Lower leg skin (tissue), 3 donors: ENCODE results near the gene TRNT1.

Experiments used
- CTCF ChIP-seq, 3 donors: fragments of 450-650 bp; IDR thresholded peaks; one replicate each; pipeline ENCODE4 v1.5.1; 2016; ENCODE audit warnings: antibody characterized with exemption in 3 of 3, mild to moderate bottlenecking in 3 of 3, moderate library complexity in 2 of 3
- POLR2A ChIP-seq, 2 donors: fragments of 450-650 bp; IDR thresholded peaks; one replicate each; pipeline ENCODE4 v1.6.1; 2016 to 2017; ENCODE audit warnings: antibody characterized with exemption in 2 of 2, mild to moderate bottlenecking in 1 of 2, moderate library complexity in 1 of 2

GRCh38 chr3:3170998-3171397 is 44.3 kb downstream of the TRNT1 start:
- no peak for TF ChIP-seq CTCF (IDR thresholded peaks at IDR 0.05)
- no peak for TF ChIP-seq POLR2A (IDR thresholded peaks at IDR 0.05)
